Heart left ventricle (tissue), 16 donors: ENCODE data around the gene GARIN5B. TPM values are rescaled to one million over a fixed set of nuclear protein-coding genes. Genes with fewer than 3 reads are reported as not detected.

Experiments used
- ATAC-seq, 4 donors: fragments of 200-7000 bp; cut with Tn5 transposase; one replicate each; pipeline ENCODE4 v1.9.1; 2020 to 2022; ENCODE audit warnings: moderate library complexity in 4 of 4, mild to moderate bottlenecking in 3 of 4, moderate number of reproducible peaks in 1 of 4
- DNase-seq, 5 donors: peaks; one replicate each; pipeline ENCODE4 v3.0.0-alpha.2; 2020
- H3K27ac ChIP-seq, 12 donors: fragments of 200-600 bp; sonication (generic) in 4 of 12; one replicate each; pipeline versions ENCODE4 v1.5.0 to v1.8.0; 2016 to 2022; ENCODE audit warnings: mild to moderate bottlenecking in 2 of 12
- H3K27me3 ChIP-seq, 9 donors: fragments of 200-600 bp; sonication (generic) in 2 of 9; one replicate each; pipeline versions ENCODE4 v1.5.1 to v1.8.0; 2016 to 2022; ENCODE audit warnings: mild to moderate bottlenecking in 3 of 9
- H3K36me3 ChIP-seq, 9 donors: fragments of 200-600 bp; sonication (generic) in 2 of 9; one replicate each; pipeline versions ENCODE4 v1.5.0 to v1.8.0; 2018 to 2022; ENCODE audit warnings: mild to moderate bottlenecking in 2 of 9
- H3K4me1 ChIP-seq, 12 donors: fragments of 200-600 bp; sonication (generic) in 4 of 12; one replicate each; pipeline versions ENCODE4 v1.5.0 to v1.8.0; 2016 to 2022; ENCODE audit warnings: mild to moderate bottlenecking in 3 of 12
- H3K4me3 ChIP-seq, 12 donors: fragments of 200-600 bp; sonication (generic) in 4 of 12; one replicate each; pipeline versions ENCODE4 v1.5.0 to v1.8.0; 2017 to 2022; ENCODE audit warnings: mild to moderate bottlenecking in 9 of 12, moderate library complexity in 4 of 12
- H3K9me3 ChIP-seq, 12 donors: fragments of 200-600 bp; sonication (generic) in 4 of 12; one replicate each; pipeline versions ENCODE4 v1.5.0 to v1.8.0; 2016 to 2022; ENCODE audit warnings: mild to moderate bottlenecking in 1 of 12
- CTCF ChIP-seq, 12 donors: fragments of 200-600 bp; sonication (generic) in 4 of 12; IDR thresholded peaks; one replicate each; pipeline versions ENCODE4 v1.5.0 to v1.8.0; 2018 to 2022; ENCODE audit warnings: antibody characterized with exemption in 12 of 12, mild to moderate bottlenecking in 5 of 12
- POLR2A ChIP-seq, 2 donors: fragments of 450-650 bp; IDR thresholded peaks; one replicate each; pipeline ENCODE4 v1.6.1; 2017; ENCODE audit warnings: antibody characterized with exemption in 2 of 2, mild to moderate bottlenecking in 2 of 2, moderate library complexity in 2 of 2
- WGBS, 4 donors: extraction: QIAGEN DNeasy Blood & Tissue Kit in 2 of 4; methylation state at CpG; one replicate each; pipeline versions ENCODE4 v1.1.5 to v1.1.7; 2013 to 2018; 5-methylcytosine and 5-hydroxymethylcytosine counted together
- intact Hi-C, 10 donors: fragments of 100-400 bp; cut with DNase I; formaldehyde crosslinking; loops; one replicate each; pipeline versions ENCODE4 v1.11.1 to v1.14.2; 2022
- polyA plus RNA-seq, 2 donors: library from polyadenylated mRNA; stranded (reverse); fragments of 200-250 nt; gene quantifications; one replicate each; pipeline ENCODE4 v1.2.3, GENCODE V29; 2013
- total RNA-seq, 9 donors: library from RNA; depleted of rRNA in 2 of 9; stranded (reverse); fragments of >200 nt in 2 of 9; fragmentation: NEBNext Ultra II Directional in 3 of 9; extraction: Animal tissue kit (Norgen Biotek cat#: 25700) in 3 of 9; gene quantifications; one replicate each; pipeline versions ENCODE4 v1.1.0 to v1.2.4, GENCODE V29; 2016 to 2023
- donor health status: ischemic (EF 13 %, LVEDD 7.1; RV severe dilation, severe dysfunction).
- donor health status: healthy with polysubstance abuse.
- donor health status: DM: no; HTN: yes; CAD: no.
- donor health status: DM: no; HTN: no; CAD: no.
- donor health status: ischemic (EF 25% LVEDD 6.9; RV normal size, moderate dysfunction).
- donor health status: ischemic (EF 25% LVEDD 5.7; RV mildly dilated, moderate dysfunction).
- donor health status: healthy.
- donor health status: DM: yes; HTN: yes; CAD: no.
- donor health status: ischemic (EF 35%, LVEDD 5.7; RV mildly dilated, moderate dysfunction).
- donor health status: nonischemic (EF 11% LVEDD 7.7; RV severe dilation, severe dysfunction).
- donor health status: DM: yes; HTN: yes; CAD: no.
- donor health status: PGD.
- donor health status: ischemic (EF 29% LVEDD 5.4; RV normal size, mild dysfunction).
- donor health status: nonischemic (EF 23%, LVEDD 6.1; RV moderate dilation, normal function).

Gene GARIN5B
- total and polyA plus RNA-seq, 11 donors: not detected

- Histone ChIP-seq H3K4me1 (peaks cover 0 to 21% (median under 1%) of the 10 kb centered on the region in 12 donors), H3K27me3 (peaks cover 38 to 69% (median 54%) of the 10 kb centered on the region in 9 donors), H3K36me3 (no peaks in the 10 kb centered on the region), H3K9me3 (no peaks in the 10 kb centered on the region), H3K4me3 (peak overlapping the region in 5 of 12 donors; percentile 26 to 35 (median 33)), H3K27ac (no peak overlapping the region)
- 8 to 18% (median 9%) methylated on average over 19 to 54 of the region's 54 CpGs for WGBS, 4 donors
- DNase-seq (peak in 2 of 5 donors; percentile 54 to 68), ATAC-seq (peak in 3 of 4 donors; percentile 64 to 77 (median 69))
- no peak for TF ChIP-seq CTCF (IDR thresholded peaks at IDR 0.05)
- TF ChIP-seq POLR2A (IDR thresholded peaks at IDR 0.05): no peak
- intact Hi-C loops: no loop called here
These were observed 5.9 kb upstream of the GARIN5B start for GRCh38 chr19:55368701-55369563.

- H3K36me3 ChIP-seq: no peaks in the 10 kb centered on the region
These were observed 5.0 kb upstream of the GARIN5B start for GRCh38 chr19:55368106-55368505.

GRCh38 chr19:55366790-55367189, 3.7 kb upstream of the GARIN5B start:
- 74 to 89% (median 78%) methylated on average over 3 of the region's 3 CpGs for WGBS, 4 donors
- Histone ChIP-seq H3K36me3 (no peaks in the 10 kb centered on the region), H3K9me3 (no peaks in the 10 kb centered on the region), H3K27ac (no peak overlapping the region), H3K4me1 (peaks cover 0 to 20% (median 0%) of the 10 kb centered on the region in 12 donors), H3K27me3 (peaks cover 27 to 51% (median 38%) of the 10 kb centered on the region in 9 donors), H3K4me3 (no peak overlapping the region)
- no peak for ATAC-seq
- intact Hi-C loops: no loop called here
- no peak for TF ChIP-seq POLR2A (IDR thresholded peaks at IDR 0.05)
- no peak for DNase-seq

More at GRCh38 chr19:55368106-55368505, 5.0 kb upstream of the GARIN5B start:
- H3K4me1 ChIP-seq: peaks cover 0 to 20% (median 0%) of the 10 kb centered on the region in 12 donors
- no peak overlapping the region for H3K27ac ChIP-seq
- 66 to 84% (median 80%) methylated on average over 10 to 16 of the region's 16 CpGs for WGBS, 4 donors
- H3K9me3 ChIP-seq: no peaks in the 10 kb centered on the region
- H3K4me3 ChIP-seq: no peak overlapping the region
- H3K27me3 ChIP-seq: peaks cover 38 to 64% (median 49%) of the 10 kb centered on the region in 9 donors
- ATAC-seq: no peak
- intact Hi-C loops: no loop called here
- peak in 1 of 5 donors; percentile 55 for DNase-seq
- TF ChIP-seq CTCF (IDR thresholded peaks at IDR 0.05): no peak
- TF ChIP-seq POLR2A (IDR thresholded peaks at IDR 0.05): no peak

- no peaks in the 10 kb centered on the region for H3K9me3 ChIP-seq
- no peak overlapping the region for H3K4me3 ChIP-seq
- TF ChIP-seq POLR2A (IDR thresholded peaks at IDR 0.05) (no peak), CTCF (IDR thresholded peaks at IDR 0.05) (no peak)
- H3K27ac ChIP-seq: no peak overlapping the region
- DNase-seq (no peak), ATAC-seq (no peak)
- no peaks in the 10 kb centered on the region for H3K36me3 ChIP-seq
- peaks cover 24 to 43% (median 30%) of the 10 kb centered on the region in 9 donors for H3K27me3 ChIP-seq
- H3K4me1 ChIP-seq: peaks cover 0 to 20% (median 0%) of the 10 kb centered on the region in 12 donors
- intact Hi-C loops: no loop called here
- WGBS, 4 donors: 69 to 74% (median 72%) methylated on average over 15 to 19 of the region's 19 CpGs
These were observed 2.9 kb upstream of the GARIN5B start for GRCh38 chr19:55365964-55366363.
